Omental fat pad (tissue), 4 donors: Measurements from ENCODE around the gene DNAAF5. TPM values are rescaled to one million over a fixed set of nuclear protein-coding genes. Genes with fewer than 3 reads are reported as not detected.

Source experiments
- ATAC-seq: fragments of 150-250 bp; one replicate; pipeline ENCODE4 v1.9.1; 2016; ENCODE audit warnings: mild to moderate bottlenecking, moderate library complexity; ENCODE audit not compliant: low FRiP score
- DNase-seq: peaks from one replicate; pipeline ENCODE4 v3.0.0-alpha.2; 2019; ENCODE audit warnings: low spot score
- CTCF ChIP-seq, 3 donors: fragments of 450-650 bp; IDR thresholded peaks; one replicate each; pipeline ENCODE4 v1.5.1; 2016 to 2017; ENCODE audit warnings: antibody characterized with exemption in 3 of 3, mild to moderate bottlenecking in 3 of 3, moderate library complexity in 2 of 3
- total RNA-seq, 4 donors: library from RNA; depleted of rRNA; stranded (reverse); fragments of >200 nt; gene quantifications; one replicate each; pipeline ENCODE4 v1.1.0, GENCODE V29; 2016

The DNAAF5 gene
- total RNA-seq, 4 donors from 2014 or later, result 15.7 to 27.1 (median 25.1) TPM

- DNase-seq (no peak), ATAC-seq (no peak)
- TF ChIP-seq CTCF (IDR thresholded peaks at IDR 0.05), result no peak
These were observed 53.0 kb downstream of the DNAAF5 start for GRCh38 chr7:779480-779879.

- no peak for DNase-seq
- no peak for TF ChIP-seq CTCF (IDR thresholded peaks at IDR 0.05)
- ATAC-seq, result no peak
These were observed 53.6 kb downstream of the DNAAF5 start for GRCh38 chr7:780081-780480.

GRCh38 chr7:780516-780915 lies 54.0 kb downstream of the DNAAF5 start:
- DNase-seq (no peak), ATAC-seq (no peak)
- TF ChIP-seq CTCF (IDR thresholded peaks at IDR 0.05), result no peak

GRCh38 chr7:781186-781849 lies 54.8 kb downstream of the DNAAF5 start:
- ATAC-seq (no peak), DNase-seq (no peak)
- no peak for TF ChIP-seq CTCF (IDR thresholded peaks at IDR 0.05)

- DNase-seq, result no peak
- no peak for TF ChIP-seq CTCF (IDR thresholded peaks at IDR 0.05)
- ATAC-seq, result no peak
These were observed 55.5 kb downstream of the DNAAF5 start for GRCh38 chr7:781936-782529.

- TF ChIP-seq CTCF (IDR thresholded peaks at IDR 0.05), result no peak
- ATAC-seq, result no peak
- no peak for DNase-seq
These were observed 56.4 kb downstream of the DNAAF5 start for GRCh38 chr7:782718-783449.
